GM12875 (cell line): Measurements from ENCODE around the gene MYH15.

Experiments
- H3K4me3 ChIP-seq: one replicate; pipeline ENCODE4 v1.5.1; 2011; ENCODE audit warnings: low read depth, low read length, control low read depth
- CTCF ChIP-seq: IDR thresholded peaks from 2 replicates; pipeline ENCODE4 v1.5.1; 2011; ENCODE audit warnings: low read depth, mild to moderate bottlenecking, control low read depth, inconsistent platforms, low read length, moderate library complexity, borderline replicate concordance; ENCODE audit not compliant: insufficient read depth

The MYH15 gene

GRCh38 chr3:108546692-108547091 is 36.3 kb upstream of the MYH15 start:
- H3K4me3 ChIP-seq = no peak overlapping the region
- TF ChIP-seq CTCF = no peak

GRCh38 chr3:108546247-108546646 is 35.9 kb upstream of the MYH15 start:
- no peak overlapping the region for H3K4me3 ChIP-seq
- no peak for TF ChIP-seq CTCF

- no peak for TF ChIP-seq CTCF
Observed at GRCh38 chr3:108538083-108538482, 27.7 kb upstream of the MYH15 start.

GRCh38 chr3:108528459-108529252 is 18.3 kb upstream of the MYH15 start:
- no peak overlapping the region for H3K4me3 ChIP-seq

More at GRCh38 chr3:108538083-108538482, 27.7 kb upstream of the MYH15 start:
- H3K4me3 ChIP-seq = no peak overlapping the region

GRCh38 chr3:108527817-108528216 is 17.4 kb upstream of the MYH15 start:
- TF ChIP-seq CTCF = no peak
- H3K4me3 ChIP-seq = no peak overlapping the region

More at GRCh38 chr3:108528459-108529252, 18.3 kb upstream of the MYH15 start:
- TF ChIP-seq CTCF = no peak

- no peak overlapping the region for H3K4me3 ChIP-seq
- no peak for TF ChIP-seq CTCF
Observed at GRCh38 chr3:108527109-108527508, 16.7 kb upstream of the MYH15 start.

GRCh38 chr3:108525971-108526370 is 15.6 kb upstream of the MYH15 start:
- TF ChIP-seq CTCF = no peak
- H3K4me3 ChIP-seq = no peak overlapping the region
